GM21367 (cell line): ENCODE results near the gene GPRIN1.

Experiments used
- ATAC-seq: cut with Tn5 transposase; IDR thresholded peaks from one replicate; pipeline ENCODE4 v1.9.1; 2021; ENCODE audit not compliant: unreplicated experiment

GPRIN1 gene

GRCh38 chr5:176609724-176610434 is at the start of gene GPRIN1:
TSS of gene GPRIN1 (minus strand) at chr5:176610156. CDS start at chr5:176599834, 10,322 bp downstream.
- ATAC-seq = peak; percentile 58

- no peak for ATAC-seq
These were observed 49.5 kb upstream of the GPRIN1 start for GRCh38 chr5:176659512-176659839.

GRCh38 chr5:176658817-176659511 is 49.0 kb upstream of the GPRIN1 start:
- no peak for ATAC-seq

- ATAC-seq = no peak
These were observed 48.1 kb upstream of the GPRIN1 start for GRCh38 chr5:176658007-176658599.

- no peak for ATAC-seq
These were observed 46.6 kb upstream of the GPRIN1 start for GRCh38 chr5:176656467-176656990.

GRCh38 chr5:176654856-176655255 is 44.9 kb upstream of the GPRIN1 start:
- ATAC-seq = no peak

- no peak for ATAC-seq
These were observed 43.7 kb upstream of the GPRIN1 start for GRCh38 chr5:176653401-176654385.

- ATAC-seq = no peak
These were observed 42.2 kb upstream of the GPRIN1 start for GRCh38 chr5:176652136-176652535.

GRCh38 chr5:176651472-176651980 is 41.6 kb upstream of the GPRIN1 start:
- ATAC-seq = no peak

GRCh38 chr5:176650354-176650884 is 40.5 kb upstream of the GPRIN1 start:
- ATAC-seq = no peak

GRCh38 chr5:176648474-176649194 is 38.7 kb upstream of the GPRIN1 start:
- ATAC-seq = no peak

GRCh38 chr5:176647843-176648473 is 38.0 kb upstream of the GPRIN1 start:
- ATAC-seq = no peak

GRCh38 chr5:176647030-176647842 is 37.3 kb upstream of the GPRIN1 start, which contains the start of gene TSPAN17:
TSS of gene TSPAN17 (plus strand) at chr5:176647484. CDS start at chr5:176647616, 132 bp downstream.
- ATAC-seq = peak; percentile 90

- ATAC-seq = no peak
These were observed 36.7 kb upstream of the GPRIN1 start for GRCh38 chr5:176646707-176647029.

- no peak for ATAC-seq
These were observed 36.2 kb upstream of the GPRIN1 start for GRCh38 chr5:176646049-176646706.

GRCh38 chr5:176644878-176645670 is 35.1 kb upstream of the GPRIN1 start:
- no peak for ATAC-seq

GRCh38 chr5:176644294-176644693 is 34.3 kb upstream of the GPRIN1 start:
- ATAC-seq = no peak
